KG1 (cell line): ENCODE measurements around the gene PLAC8.
"Not testable (repeated sequence)": the region's sequence is repeated elsewhere in the genome, so short reads cannot be mapped to it uniquely, and the experiment has no call there.

Source experiments
- DNase-seq: peaks from one replicate; lab custom pipeline; 2025; lab: John Stamatoyannopoulos, UW

Gene PLAC8

DNA sequence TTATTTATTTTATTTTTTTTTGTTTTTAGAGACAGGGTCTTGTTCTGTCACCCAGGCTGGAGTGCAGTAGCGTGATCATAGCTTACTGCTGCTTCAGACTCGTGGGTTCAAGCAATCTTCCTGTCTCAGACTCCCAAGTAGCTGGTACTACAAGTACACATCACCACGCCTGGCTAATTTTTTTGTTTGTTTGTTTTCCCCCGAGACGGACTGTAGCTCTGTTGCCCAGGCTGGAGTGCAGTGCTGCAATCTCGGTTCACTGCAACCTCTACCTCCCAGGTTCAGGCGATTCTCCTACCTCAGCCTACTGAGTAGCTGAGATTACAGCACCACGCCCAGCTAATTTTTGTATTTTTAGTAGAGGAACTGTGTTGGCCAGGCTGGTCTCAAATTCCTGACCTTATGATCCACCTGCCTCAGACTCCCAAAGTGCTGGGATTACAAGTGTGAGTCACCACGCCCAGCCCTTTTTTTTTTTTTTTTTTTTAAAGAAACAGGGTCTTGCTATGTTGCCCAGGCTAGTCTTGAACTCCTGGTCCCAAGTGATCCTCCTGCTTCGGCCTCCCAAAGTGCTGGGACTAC is 47.4 kb downstream of the PLAC8 start:
- DNase-seq = no peak

DNA sequence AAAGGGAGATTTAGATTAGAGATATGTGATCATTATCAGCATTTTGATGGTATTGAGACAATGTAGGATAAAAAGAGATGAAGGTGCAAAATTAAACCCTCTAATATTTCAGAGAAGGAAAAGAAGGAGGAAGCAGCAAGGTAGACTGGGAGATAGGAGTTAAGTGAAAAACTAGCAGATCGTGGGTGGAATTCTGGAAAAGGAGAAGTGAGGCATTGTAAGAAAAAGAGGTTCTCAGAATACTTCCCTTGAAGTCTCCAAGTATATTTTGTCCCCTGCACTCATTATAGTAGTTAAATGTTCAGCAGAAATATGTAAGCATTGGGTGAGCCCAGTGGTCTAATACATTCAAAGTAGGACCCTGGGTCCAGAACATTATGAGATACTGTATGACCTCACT is 49.3 kb downstream of the PLAC8 start:
- no peak for DNase-seq

GRCh38 chr4:83062739-83063138 is 51.8 kb downstream of the PLAC8 start:
- DNase-seq = no peak

DNA sequence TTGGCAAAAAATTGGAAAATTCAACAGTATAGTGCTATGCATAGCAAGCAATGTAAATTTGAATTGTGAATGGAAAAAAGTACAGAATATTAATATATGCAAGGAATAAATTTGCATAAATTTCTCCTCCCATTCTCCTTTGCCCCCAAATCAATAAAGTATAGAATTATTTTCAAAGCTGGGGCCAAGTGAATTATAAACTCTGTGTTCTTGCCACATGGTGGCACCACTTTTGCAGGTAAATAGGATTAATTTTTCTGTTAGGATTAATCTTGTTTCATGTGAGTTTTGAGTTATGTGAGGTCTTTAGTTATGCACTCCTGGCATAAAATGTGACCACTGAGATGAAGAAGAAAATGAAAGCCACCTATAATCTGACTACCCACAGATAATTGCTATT is 59.6 kb downstream of the PLAC8 start:
- DNase-seq = no peak

DNA sequence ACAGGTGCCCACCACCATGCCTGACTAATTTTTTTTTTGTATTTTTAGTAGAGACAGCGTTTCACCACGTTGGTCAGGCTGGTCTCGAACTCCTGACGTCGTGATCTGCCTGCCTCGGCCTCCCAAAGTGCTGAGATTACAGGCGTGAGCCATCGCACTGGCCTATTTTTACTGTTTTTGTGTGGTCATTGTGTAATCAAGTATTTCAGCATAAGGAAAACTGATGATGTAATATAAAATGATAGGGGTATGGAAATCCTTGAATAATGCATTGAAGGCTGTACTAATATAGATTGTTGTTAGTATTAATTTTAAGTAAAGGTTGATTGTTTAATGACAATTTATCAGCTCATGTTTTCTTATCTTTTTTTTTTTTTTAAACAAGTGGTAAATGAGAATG is 65.7 kb downstream of the PLAC8 start:
- not testable (repeated sequence) for DNase-seq

- DNase-seq = no peak
These were observed 67.6 kb downstream of the PLAC8 start for GRCh38 chr4:83046693-83047473.

DNA sequence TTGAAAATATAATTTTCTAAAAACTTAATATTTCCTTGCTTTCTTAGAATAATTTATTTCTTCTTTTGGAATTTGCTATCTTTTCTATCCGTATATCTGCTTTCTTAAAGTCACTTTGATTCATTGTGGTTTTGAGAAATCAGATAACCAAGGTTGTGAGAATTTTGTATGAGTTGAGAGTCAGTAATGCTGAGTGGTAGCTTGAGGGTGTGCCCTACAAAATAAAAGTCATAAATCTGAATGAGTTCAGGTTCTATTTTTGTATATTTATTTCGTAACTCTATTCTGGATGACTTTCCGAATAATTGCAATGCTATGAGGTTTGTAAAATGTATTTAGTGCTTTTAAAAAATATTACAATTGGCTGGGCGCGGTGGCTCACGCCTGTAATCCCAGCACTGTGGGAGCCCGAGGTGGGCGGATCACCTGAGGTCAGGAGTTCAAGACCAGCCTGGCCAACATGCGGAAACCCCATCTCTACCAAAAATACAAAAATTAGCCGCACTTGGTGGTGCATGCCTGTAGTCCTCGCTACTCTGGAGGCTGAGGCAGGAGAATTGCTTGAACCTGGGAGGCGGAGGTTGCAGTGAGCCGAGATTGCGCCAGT is 70.6 kb downstream of the PLAC8 start:
- no peak for DNase-seq

- DNase-seq = not testable (repeated sequence)
These were observed 71.4 kb downstream of the PLAC8 start for GRCh38 chr4:83043157-83043556.

- DNase-seq = no peak
These were observed 74.3 kb downstream of the PLAC8 start for GRCh38 chr4:83040269-83040668.
